Adipocyte (in vitro differentiated cells): ENCODE measurements around the gene OXSR1.
A peak's percentile ranks its signal among the peaks of the same experiment; 100 is the strongest.

Experiments
- DNase-seq: peaks from one replicate; pipeline ENCODE4 v3.0.0-alpha.2; 2015; ENCODE audit warnings: low read depth
- H3K27me3 ChIP-seq: replicated peaks from 2 replicates; pipeline ENCODE4 v1.7.0; 2013; ENCODE audit warnings: mild to moderate bottlenecking, low read length, moderate library complexity; ENCODE audit not compliant: control insufficient read depth, insufficient read depth
- H3K36me3 ChIP-seq: 2 replicates; pipeline ENCODE4 v1.7.0; 2013; ENCODE audit warnings: low read length, mild to moderate bottlenecking, moderate library complexity; ENCODE audit not compliant: control insufficient read depth, insufficient read depth, severe bottlenecking
- H3K4me1 ChIP-seq: 2 replicates; pipeline ENCODE4 v1.7.0; 2013; ENCODE audit warnings: mild to moderate bottlenecking, low read length, moderate library complexity; ENCODE audit not compliant: control insufficient read depth, insufficient read depth
- H3K4me3 ChIP-seq: 2 replicates; pipeline ENCODE4 v1.7.0; 2013; ENCODE audit warnings: mild to moderate bottlenecking, low read length, moderate library complexity
- H3K9ac ChIP-seq: 2 replicates; pipeline ENCODE4 v1.7.0; 2013; ENCODE audit warnings: mild to moderate bottlenecking, low read length, moderate library complexity
- H3K9me3 ChIP-seq: 2 replicates; pipeline ENCODE4 v1.7.0; 2013; ENCODE audit warnings: mild to moderate bottlenecking, low read length, moderate library complexity; ENCODE audit not compliant: control insufficient read depth

The OXSR1 gene

GRCh38 chr3:38139191-38139590 is 26.1 kb upstream of the OXSR1 start:
- DNase-seq, result no peak
- peaks cover 23% of the 10 kb centered on the region for H3K36me3 ChIP-seq
- H3K27me3 ChIP-seq, result no peaks in the 10 kb centered on the region
- no peaks in the 10 kb centered on the region for H3K9me3 ChIP-seq
- H3K4me1 ChIP-seq, result peaks cover 32% of the 10 kb centered on the region
- peak overlapping the region; percentile 93 for H3K9ac ChIP-seq
- peak overlapping the region; percentile 92 for H3K4me3 ChIP-seq

DNA sequence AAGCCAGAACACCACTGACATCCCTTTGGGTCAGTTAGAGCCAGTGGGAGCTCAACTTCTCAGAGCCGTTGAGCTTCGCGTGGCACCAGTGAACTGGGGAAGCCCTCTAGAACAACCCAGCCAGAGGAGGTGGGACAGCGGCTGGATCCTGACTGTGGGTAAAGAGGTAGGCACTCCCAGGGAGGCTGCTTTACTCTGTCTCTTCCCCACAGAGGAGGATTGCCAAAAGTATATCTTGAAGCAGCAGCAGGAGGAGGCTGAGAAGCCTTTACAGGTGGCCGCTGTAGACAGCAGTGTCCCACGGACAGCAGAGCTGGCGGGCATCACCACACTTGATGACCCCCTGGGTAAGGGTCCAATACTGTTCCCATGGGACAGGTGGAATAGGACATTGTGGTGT is 25.7 kb upstream of the OXSR1 start:
- Histone ChIP-seq H3K36me3 (peaks cover 19% of the 10 kb centered on the region), H3K27me3 (no peaks in the 10 kb centered on the region), H3K9ac (peak overlapping the region; percentile 93), H3K4me1 (peaks cover 32% of the 10 kb centered on the region), H3K9me3 (no peaks in the 10 kb centered on the region), H3K4me3 (peak overlapping the region; percentile 92)
- no peak for DNase-seq

DNA sequence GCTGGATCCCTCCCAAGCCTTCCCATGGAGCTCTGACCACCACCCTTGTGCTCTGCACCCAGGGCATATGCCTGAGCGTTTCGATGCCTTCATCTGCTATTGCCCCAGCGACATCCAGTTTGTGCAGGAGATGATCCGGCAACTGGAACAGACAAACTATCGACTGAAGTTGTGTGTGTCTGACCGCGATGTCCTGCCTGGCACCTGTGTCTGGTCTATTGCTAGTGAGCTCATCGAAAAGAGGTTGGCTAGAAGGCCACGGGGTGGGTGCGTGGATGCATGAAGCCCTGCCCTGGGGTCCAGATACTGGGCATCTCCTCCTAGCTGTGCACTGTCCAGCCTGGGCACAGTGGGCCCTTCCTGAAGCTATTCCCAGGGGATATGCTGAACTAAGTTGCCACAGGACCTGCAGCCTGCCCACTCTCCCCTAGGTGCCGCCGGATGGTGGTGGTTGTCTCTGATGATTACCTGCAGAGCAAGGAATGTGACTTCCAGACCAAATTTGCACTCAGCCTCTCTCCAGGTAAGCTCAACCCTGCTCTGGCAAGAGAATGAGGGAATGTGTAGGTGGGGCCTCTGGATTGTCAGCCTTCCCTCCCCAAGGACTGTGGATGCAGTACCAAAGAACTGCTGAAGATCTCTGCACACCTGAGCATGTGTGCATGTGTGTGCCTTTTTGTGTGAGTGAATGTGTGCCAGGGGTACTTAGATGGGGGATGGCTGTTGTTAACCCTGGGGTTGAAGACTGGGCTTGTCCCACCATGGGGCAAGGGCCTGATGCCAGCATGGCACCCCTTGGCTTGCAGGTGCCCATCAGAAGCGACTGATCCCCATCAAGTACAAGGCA is 24.8 kb upstream of the OXSR1 start:
- Histone ChIP-seq H3K4me3 (no peak overlapping the region), H3K9me3 (no peaks in the 10 kb centered on the region), H3K4me1 (peaks cover 24% of the 10 kb centered on the region), H3K9ac (no peak overlapping the region), H3K36me3 (peaks cover 19% of the 10 kb centered on the region), H3K27me3 (no peaks in the 10 kb centered on the region)
- DNase-seq, result no peak

DNA sequence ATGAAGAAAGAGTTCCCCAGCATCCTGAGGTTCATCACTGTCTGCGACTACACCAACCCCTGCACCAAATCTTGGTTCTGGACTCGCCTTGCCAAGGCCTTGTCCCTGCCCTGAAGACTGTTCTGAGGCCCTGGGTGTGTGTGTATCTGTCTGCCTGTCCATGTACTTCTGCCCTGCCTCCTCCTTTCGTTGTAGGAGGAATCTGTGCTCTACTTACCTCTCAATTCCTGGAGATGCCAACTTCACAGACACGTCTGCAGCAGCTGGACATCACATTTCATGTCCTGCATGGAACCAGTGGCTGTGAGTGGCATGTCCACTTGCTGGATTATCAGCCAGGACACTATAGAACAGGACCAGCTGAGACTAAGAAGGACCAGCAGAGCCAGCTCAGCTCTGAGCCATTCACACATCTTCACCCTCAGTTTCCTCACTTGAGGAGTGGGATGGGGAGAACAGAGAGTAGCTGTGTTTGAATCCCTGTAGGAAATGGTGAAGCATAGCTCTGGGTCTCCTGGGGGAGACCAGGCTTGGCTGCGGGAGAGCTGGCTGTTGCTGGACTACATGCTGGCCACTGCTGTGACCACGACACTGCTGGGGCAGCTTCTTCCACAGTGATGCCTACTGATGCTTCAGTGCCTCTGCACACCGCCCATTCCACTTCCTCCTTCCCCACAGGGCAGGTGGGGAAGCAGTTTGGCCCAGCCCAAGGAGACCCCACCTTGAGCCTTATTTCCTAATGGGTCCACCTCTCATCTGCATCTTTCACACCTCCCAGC is 24.0 kb upstream of the OXSR1 start:
- peaks cover 19% of the 10 kb centered on the region for H3K4me1 ChIP-seq
- no peak for DNase-seq
- H3K4me3 ChIP-seq, result no peak overlapping the region
- H3K9ac ChIP-seq, result no peak overlapping the region
- H3K27me3 ChIP-seq, result no peaks in the 10 kb centered on the region
- H3K9me3 ChIP-seq, result peaks cover 3% of the 10 kb centered on the region
- H3K36me3 ChIP-seq, result peaks cover 19% of the 10 kb centered on the region

DNA sequence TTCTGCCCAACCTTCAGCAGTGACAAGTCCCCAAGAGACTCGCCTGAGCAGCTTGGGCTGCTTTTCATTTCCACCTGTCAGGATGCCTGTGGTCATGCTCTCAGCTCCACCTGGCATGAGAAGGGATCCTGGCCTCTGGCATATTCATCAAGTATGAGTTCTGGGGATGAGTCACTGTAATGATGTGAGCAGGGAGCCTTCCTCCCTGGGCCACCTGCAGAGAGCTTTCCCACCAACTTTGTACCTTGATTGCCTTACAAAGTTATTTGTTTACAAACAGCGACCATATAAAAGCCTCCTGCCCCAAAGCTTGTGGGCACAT is 23.4 kb upstream of the OXSR1 start:
- Histone ChIP-seq H3K27me3 (no peaks in the 10 kb centered on the region), H3K4me1 (peaks cover 19% of the 10 kb centered on the region), H3K4me3 (no peak overlapping the region), H3K9ac (no peak overlapping the region), H3K9me3 (peaks cover 6% of the 10 kb centered on the region), H3K36me3 (peaks cover 19% of the 10 kb centered on the region)
- no peak for DNase-seq

- Histone ChIP-seq H3K36me3 (peaks cover 19% of the 10 kb centered on the region), H3K4me1 (peaks cover 14% of the 10 kb centered on the region), H3K9ac (no peak overlapping the region), H3K4me3 (no peak overlapping the region), H3K9me3 (peaks cover 11% of the 10 kb centered on the region), H3K27me3 (no peaks in the 10 kb centered on the region)
- no peak for DNase-seq
Observed at GRCh38 chr3:38142959-38143358, 22.4 kb upstream of the OXSR1 start.

GRCh38 chr3:38143511-38143910 is 21.8 kb upstream of the OXSR1 start:
- no peak for DNase-seq
- no peaks in the 10 kb centered on the region for H3K27me3 ChIP-seq
- peaks cover 11% of the 10 kb centered on the region for H3K9me3 ChIP-seq
- H3K36me3 ChIP-seq, result peaks cover 19% of the 10 kb centered on the region
- H3K4me1 ChIP-seq, result peaks cover 11% of the 10 kb centered on the region
- H3K9ac ChIP-seq, result no peak overlapping the region
- H3K4me3 ChIP-seq, result no peak overlapping the region

- H3K9ac ChIP-seq, result no peak overlapping the region
- no peaks in the 10 kb centered on the region for H3K27me3 ChIP-seq
- DNase-seq, result no peak
- no peak overlapping the region for H3K4me3 ChIP-seq
- no peaks in the 10 kb centered on the region for H3K4me1 ChIP-seq
- peaks cover 11% of the 10 kb centered on the region for H3K9me3 ChIP-seq
- peaks cover 9% of the 10 kb centered on the region for H3K36me3 ChIP-seq
Observed at GRCh38 chr3:38146504-38146903, 18.8 kb upstream of the OXSR1 start.

GRCh38 chr3:38147421-38147820 is 17.9 kb upstream of the OXSR1 start:
- Histone ChIP-seq H3K36me3 (no peaks in the 10 kb centered on the region), H3K9me3 (peaks cover 11% of the 10 kb centered on the region), H3K4me3 (no peak overlapping the region), H3K9ac (no peak overlapping the region), H3K4me1 (no peaks in the 10 kb centered on the region), H3K27me3 (no peaks in the 10 kb centered on the region)
- DNase-seq, result no peak

DNA sequence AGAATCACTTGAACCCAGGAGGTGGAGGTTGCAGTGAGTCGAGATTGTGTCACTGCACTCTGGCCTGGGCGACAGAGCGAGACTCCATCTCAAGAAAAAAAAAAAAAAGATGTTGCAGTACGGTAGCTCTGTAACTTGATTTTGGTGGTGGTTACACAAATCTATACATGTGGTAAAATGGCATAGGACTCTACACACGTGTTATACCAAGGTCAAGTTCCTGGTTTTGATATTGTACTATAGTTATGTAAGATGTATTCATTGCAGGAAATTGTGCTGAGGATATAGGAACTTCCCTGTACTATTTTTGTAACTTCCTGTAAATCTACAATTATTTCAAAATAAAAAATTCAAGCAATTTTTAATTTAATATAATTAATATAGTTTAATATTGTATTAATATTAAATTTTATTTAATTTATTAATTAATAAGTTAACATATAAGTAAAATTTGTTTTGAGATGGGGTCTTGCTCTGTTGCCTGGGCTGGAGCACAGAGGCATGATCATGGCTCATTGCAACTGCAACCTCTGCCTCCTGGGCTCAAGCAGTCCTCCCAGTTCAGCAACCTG is 16.9 kb upstream of the OXSR1 start:
- Histone ChIP-seq H3K9me3 (peaks cover 11% of the 10 kb centered on the region), H3K4me1 (peaks cover under 1% of the 10 kb centered on the region), H3K27me3 (no peaks in the 10 kb centered on the region), H3K9ac (no peak overlapping the region), H3K4me3 (no peak overlapping the region), H3K36me3 (no peaks in the 10 kb centered on the region)
- DNase-seq, result no peak

GRCh38 chr3:38149708-38150107 is 15.6 kb upstream of the OXSR1 start:
- Histone ChIP-seq H3K4me3 (no peak overlapping the region), H3K9ac (no peak overlapping the region), H3K36me3 (no peaks in the 10 kb centered on the region), H3K9me3 (peaks cover 11% of the 10 kb centered on the region), H3K4me1 (peaks cover 13% of the 10 kb centered on the region), H3K27me3 (no peaks in the 10 kb centered on the region)
- no peak for DNase-seq
